Measurements from ENCODE around the gene DCTN5.

Gene DCTN5

GRCh38 chr16:23666571-23667354 is 25.5 kb downstream of the DCTN5 start:
- DNase-seq = no peak

- DNase-seq = no peak
Observed at GRCh38 chr16:23667355-23667659, 26.0 kb downstream of the DCTN5 start.

- DNase-seq = no peak
Observed at GRCh38 chr16:23668225-23668624, 27.0 kb downstream of the DCTN5 start.

GRCh38 chr16:23668873-23669272 is 27.6 kb downstream of the DCTN5 start:
- no peak for DNase-seq

- DNase-seq = no peak
Observed at GRCh38 chr16:23670137-23670776, 29.0 kb downstream of the DCTN5 start.

GRCh38 chr16:23673971-23674614 is 32.8 kb downstream of the DCTN5 start:
- DNase-seq = no peak

- DNase-seq = no peak
Observed at GRCh38 chr16:23676924-23677480, 35.7 kb downstream of the DCTN5 start.

- DNase-seq = peak; percentile 92
Observed at GRCh38 chr16:23678430-23679273, 37.4 kb downstream of the DCTN5 start, which contains the start of gene PLK1. PLK1 (plus strand) TSS chr16:23678889; CDS start chr16:23678933, 44 bp downstream.

- DNase-seq = peak; percentile 60
Observed at GRCh38 chr16:23679274-23679985, 38.2 kb downstream of the DCTN5 start.

- no peak for DNase-seq
Observed at GRCh38 chr16:23679986-23680336, 38.7 kb downstream of the DCTN5 start.

GRCh38 chr16:23682181-23682580 is 40.9 kb downstream of the DCTN5 start:
- no peak for DNase-seq

GRCh38 chr16:23683487-23683886 is 42.2 kb downstream of the DCTN5 start:
- DNase-seq = no peak

- DNase-seq = no peak
Observed at GRCh38 chr16:23687034-23687808, 46.0 kb downstream of the DCTN5 start.

GRCh38 chr16:23689442-23690187 is 48.3 kb downstream of the DCTN5 start:
- DNase-seq = no peak

- DNase-seq = no peak
Observed at GRCh38 chr16:23690771-23691482, 49.7 kb downstream of the DCTN5 start.

GRCh38 chr16:23691483-23692189 is 50.4 kb downstream of the DCTN5 start:
- peak; percentile 38 for DNase-seq

GRCh38 chr16:23692190-23692837 is 51.0 kb downstream of the DCTN5 start:
- no peak for DNase-seq

GRCh38 chr16:23694265-23694643 is 53.0 kb downstream of the DCTN5 start:
- no peak for DNase-seq

Measured in NCI-H226 (cell line).